Ovary (tissue), 9 donors: ENCODE data around the gene ARHGAP12. TPM values are rescaled to one million over a fixed set of nuclear protein-coding genes. Genes with fewer than 3 reads are reported as not detected.
A peak's percentile ranks its signal among the peaks of the same experiment; 100 is the strongest.

ENCODE experiments used
- DNase-seq, 5 donors: peaks; one replicate each; pipeline ENCODE4 v3.0.0-alpha.2; 2019 to 2020
- H3K27ac ChIP-seq, 2 donors: fragments of 200-600 bp; one replicate each; pipeline versions ENCODE4 v1.5.1 to v1.8.0; 2019 to 2022
- H3K27me3 ChIP-seq: fragments of 200-600 bp; one replicate; pipeline ENCODE4 v1.8.0; 2022
- H3K36me3 ChIP-seq: fragments of 200-600 bp; sonication (generic); one replicate; pipeline ENCODE4 v1.5.1; 2019
- H3K4me1 ChIP-seq: one replicate; pipeline ENCODE4 v1.8.1; 2013; ENCODE audit warnings: mild to moderate bottlenecking, moderate library complexity; ENCODE audit not compliant: insufficient read depth
- H3K4me3 ChIP-seq: fragments of 200-600 bp; sonication (generic); one replicate; pipeline ENCODE4 v1.5.1; 2017
- H3K9me3 ChIP-seq, 2 donors: fragments of 200-600 bp in 1 of 2; sonication (generic) in 1 of 2; one replicate each; pipeline versions ENCODE4 v1.5.1 to v1.8.1; 2013 to 2019; ENCODE audit warnings: mild to moderate bottlenecking in 1 of 2, moderate library complexity in 1 of 2
- CTCF ChIP-seq, 3 donors: fragments of 450-650 bp in 2 of 3; fragments of 200-600 bp in 1 of 3; IDR thresholded peaks; one replicate each; pipeline versions ENCODE4 v1.5.1 to v1.8.0; 2016 to 2022; ENCODE audit warnings: antibody characterized with exemption in 3 of 3, mild to moderate bottlenecking in 1 of 3
- EP300 ChIP-seq: sonication (generic); formaldehyde crosslinking; IDR thresholded peaks from one replicate; pipeline ENCODE4 v1.6.1; 2017; ENCODE audit warnings: antibody characterized with exemption
- POLR2A ChIP-seq: fragments of 450-650 bp; IDR thresholded peaks from one replicate; pipeline ENCODE4 v1.6.1; 2017; ENCODE audit warnings: antibody characterized with exemption, mild to moderate bottlenecking, moderate library complexity
- WGBS, 3 donors: extraction: QIAGEN DNeasy Blood & Tissue Kit in 1 of 3; methylation state at CpG; one replicate each; pipeline versions ENCODE4 v1.1.5 to v1.1.7; 2013 to 2017; 5-methylcytosine and 5-hydroxymethylcytosine counted together
- intact Hi-C, 4 donors: fragments of 100-400 bp; cut with DNase I; formaldehyde crosslinking; loops; one replicate each; pipeline versions ENCODE4 v1.11.0 to v1.15.1; 2022 to 2023
- polyA plus RNA-seq, 2 donors: library from polyadenylated mRNA; stranded (reverse); fragments of 200-250 nt in 1 of 2; fragments of 350-450 nt in 1 of 2; fragmentation: Illumina TruSeq in 1 of 2; extraction: RNeasy Lipid Tissue Mini Kit (QIAGEN cat#74804) in 1 of 2; gene quantifications; one replicate each; pipeline ENCODE4 v1.2.3, GENCODE V29; 2013 to 2014
- total RNA-seq, 7 donors: library from RNA; depleted of rRNA in 2 of 7; stranded (reverse); fragments of >200 nt in 2 of 7; fragmentation: NEBNext Ultra II Directional in 3 of 7; extraction: Animal tissue kit (Norgen Biotek cat#: 25700) in 3 of 7; gene quantifications; one replicate each; pipeline versions ENCODE4 v1.1.0 to v1.2.4, GENCODE V29; 2016 to 2023
- donor health status: DM: no; HTN: no; CAD: no; lungs with moderate emphysema.
- donor health status: DM: no; HTN: no; CAD: no.
- donor health status: Bipolar disorder and iron deficiency.
- donor health status: DM: yes; HTN: yes; CAD: no.
- donor health status: DM: no; HTN: no; CAD: no.
- donor health status: DM: yes; HTN: yes; CAD: no.

ARHGAP12 gene
- total and polyA plus RNA-seq, 9 donors: 13.9 to 60.6 (median 32.0) TPM

DNA sequence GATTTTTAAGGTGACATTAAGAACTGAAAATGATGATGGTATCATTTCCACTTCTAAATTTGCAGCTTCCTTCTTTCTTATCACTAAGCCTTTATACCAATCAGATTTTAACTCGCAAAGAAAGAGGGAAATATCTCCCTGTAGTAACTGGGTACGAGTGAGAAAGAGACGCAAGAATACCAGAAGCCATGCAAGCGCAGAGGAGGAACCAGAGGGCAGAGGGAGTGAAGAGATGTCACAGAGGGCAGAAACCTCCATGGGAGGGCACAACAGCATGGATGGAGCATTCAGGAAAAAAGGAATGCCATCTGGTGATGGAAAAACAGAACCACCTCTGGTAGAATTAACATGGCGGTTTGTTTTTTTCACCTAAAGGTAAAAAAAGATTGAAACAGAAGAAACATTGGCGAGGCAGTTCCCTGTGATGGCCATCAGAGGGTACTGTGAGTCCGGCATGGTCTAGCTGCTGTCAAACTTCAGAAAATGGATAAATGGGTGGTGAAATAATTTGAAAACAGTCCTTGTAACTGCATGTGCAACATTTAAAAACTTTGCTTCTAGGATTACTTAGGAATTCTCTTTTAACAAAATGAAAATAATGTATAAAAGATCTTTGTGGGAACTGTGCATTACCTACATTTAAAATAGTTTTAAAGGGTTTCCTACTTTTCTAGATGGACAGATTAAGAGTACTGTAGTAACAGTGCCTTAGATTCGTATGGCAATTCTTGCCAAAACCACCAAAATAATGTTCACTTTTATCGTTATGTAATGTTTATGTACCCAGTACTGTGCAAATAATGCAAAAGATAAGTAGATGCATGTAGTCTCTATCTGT, 91.8 kb downstream of the ARHGAP12 start:
- no peak for DNase-seq
- no peaks in the 10 kb centered on the region for H3K36me3 ChIP-seq
- no peak overlapping the region for H3K4me3 ChIP-seq
- H3K27ac ChIP-seq: no peak overlapping the region
- WGBS, 3 donors: 83 to 87% (median 86%) methylated on average over 9 of the region's 9 CpGs
- no peaks in the 10 kb centered on the region for H3K4me1 ChIP-seq
- intact Hi-C loops: no loop called here
- no peaks in the 10 kb centered on the region for H3K9me3 ChIP-seq
- H3K27me3 ChIP-seq: no peaks in the 10 kb centered on the region
- TF ChIP-seq POLR2A (no peak), CTCF (IDR thresholded peaks at IDR 0.05) (peak in 2 of 3 donors; percentile 14 to 17)

- Histone ChIP-seq H3K27ac (no peak overlapping the region), H3K4me1 (no peaks in the 10 kb centered on the region), H3K4me3 (no peak overlapping the region), H3K27me3 (no peaks in the 10 kb centered on the region), H3K36me3 (no peaks in the 10 kb centered on the region), H3K9me3 (no peaks in the 10 kb centered on the region)
- TF ChIP-seq POLR2A (no peak), CTCF (IDR thresholded peaks at IDR 0.05) (no peak), EP300 (no peak)
- no peak for DNase-seq
- intact Hi-C loops: no loop called here
Observed at GRCh38 chr10:31833753-31834152, 94.9 kb downstream of the ARHGAP12 start.

- Histone ChIP-seq H3K27ac (no peak overlapping the region), H3K4me3 (no peak overlapping the region), H3K36me3 (no peaks in the 10 kb centered on the region), H3K4me1 (no peaks in the 10 kb centered on the region), H3K27me3 (no peaks in the 10 kb centered on the region), H3K9me3 (no peaks in the 10 kb centered on the region)
- WGBS, 3 donors: 92 to 97% (median 96%) methylated on average over 1 of the region's 1 CpG
- DNase-seq: no peak
- no peak for TF ChIP-seq EP300
- no peak for TF ChIP-seq POLR2A
- no peak for TF ChIP-seq CTCF (IDR thresholded peaks at IDR 0.05)
- intact Hi-C loops: no loop called here
Observed at GRCh38 chr10:31832261-31832660, 96.4 kb downstream of the ARHGAP12 start.

DNA sequence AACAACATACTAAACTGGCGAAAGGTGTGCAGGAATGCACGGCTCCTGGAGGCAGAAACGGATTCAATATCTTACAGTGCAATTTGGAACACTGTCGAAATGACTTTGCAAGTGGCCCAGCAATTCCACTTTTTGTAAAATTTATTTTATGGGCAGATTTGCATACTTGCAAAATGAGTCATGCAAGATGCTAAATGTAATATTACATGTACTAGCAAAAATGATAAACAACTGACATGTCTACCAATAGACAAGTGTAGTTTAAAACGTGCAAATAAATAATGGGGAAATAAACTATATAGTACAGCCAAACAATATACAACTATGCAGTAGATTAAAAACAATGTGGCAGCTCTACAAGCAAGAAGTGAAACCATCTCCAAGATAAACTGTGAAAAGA, 97.7 kb downstream of the ARHGAP12 start:
- Histone ChIP-seq H3K27me3 (no peaks in the 10 kb centered on the region), H3K4me1 (no peaks in the 10 kb centered on the region), H3K27ac (no peak overlapping the region), H3K9me3 (no peaks in the 10 kb centered on the region), H3K4me3 (no peak overlapping the region), H3K36me3 (no peaks in the 10 kb centered on the region)
- TF ChIP-seq EP300: no peak
- no peak for TF ChIP-seq CTCF (IDR thresholded peaks at IDR 0.05)
- TF ChIP-seq POLR2A: no peak
- intact Hi-C loops: no loop called here
- no peak for DNase-seq
- WGBS, 3 donors: 53 to 68% (median 63%) methylated on average over 5 of the region's 5 CpGs
